Right lobe of liver (tissue), 4 donors: ENCODE results near the gene RAB11B.

Experiments used
- CTCF ChIP-seq, 4 donors: fragments of 200-600 bp in 3 of 4; fragments of 450-650 bp in 1 of 4; IDR thresholded peaks; one replicate each; pipeline versions ENCODE4 v1.5.1 to v1.8.0; 2016 to 2022; ENCODE audit warnings: antibody characterized with exemption in 4 of 4, mild to moderate bottlenecking in 2 of 4
- POLR2A ChIP-seq: fragments of 450-650 bp; IDR thresholded peaks from one replicate; pipeline ENCODE4 v1.6.1; 2017; ENCODE audit warnings: antibody characterized with exemption, mild to moderate bottlenecking
- donor health status: DM: no; HTN: no; CAD: no.
- donor health status: DM: no; HTN: no; CAD: no.
- donor health status: DM: no; HTN: yes; CAD: no.

- no peak for TF ChIP-seq POLR2A
- peak; percentile 48 to 57 (median 53) for TF ChIP-seq CTCF (IDR thresholded peaks at IDR 0.05)
Measured at GRCh38 chr19:8396563-8397203, 6.5 kb downstream of the RAB11B start.
